ENCODE measurements around the gene ANKRD33B. TPM values are rescaled to one million over a fixed set of nuclear protein-coding genes. Genes with fewer than 3 reads are reported as not detected.

Gene ANKRD33B
- total RNA-seq, 1 experiment from 2014 or later = 6.9 TPM

GRCh38 chr5:10528827-10529226 is 35.0 kb upstream of the ANKRD33B start:
- Histone ChIP-seq H3K4me1 (ENCODE audit: insufficient read depth, low read length) (no peaks in the 10 kb centered on the region), H4K91ac (ENCODE audit: insufficient read length, low read depth, low read length) (no peak overlapping the region), H2BK120ac (ENCODE audit: low read depth, low read length, poor library complexity, severe bottlenecking) (no peak overlapping the region), H2BK12ac (ENCODE audit: insufficient read length, low read depth, low read length) (no peak overlapping the region), H3K9me3 (ENCODE audit: control insufficient read depth, low read depth, low read length) (no peaks in the 10 kb centered on the region), H3K4ac (ENCODE audit: low read depth, low read length) (no peak overlapping the region), H4K20me1 (ENCODE audit: control insufficient read depth, insufficient read depth, insufficient read length) (no peaks in the 10 kb centered on the region), H3K9ac (ENCODE audit: extremely low read depth, insufficient read length, low read length) (no peak overlapping the region), H3K4me2 (ENCODE audit: insufficient read depth, insufficient read length, low read length) (no peak overlapping the region), H3K23me2 (ENCODE audit: insufficient read length, low read depth, low read length, poor library complexity, severe bottlenecking) (no peaks in the 10 kb centered on the region), H3K79me2 (ENCODE audit: insufficient read depth, low read length) (no peaks in the 10 kb centered on the region), H3K27ac (ENCODE audit: insufficient read length, low read depth, low read length) (no peak overlapping the region), H3K79me1 (ENCODE audit: insufficient read depth, low read depth, low read length, poor library complexity, severe bottlenecking) (no peaks in the 10 kb centered on the region), H3K18ac (ENCODE audit: insufficient read length, low read depth, low read length) (no peak overlapping the region), H3K14ac (ENCODE audit: insufficient read depth, low read length) (no peak overlapping the region), H2BK20ac (ENCODE audit: low read depth, low read length, poor library complexity, severe bottlenecking) (no peak overlapping the region), H2BK5ac (ENCODE audit: insufficient read length, low read length) (no peak overlapping the region), H3K56ac (ENCODE audit: insufficient read length, low read depth, low read length) (no peak overlapping the region), H2BK15ac (ENCODE audit: low read depth, low read length) (no peak overlapping the region; the same call in 1 of the 2 replicates), H3K23ac (ENCODE audit: insufficient read length, low read depth, low read length) (no peak overlapping the region), H3K27me3 (ENCODE audit: insufficient read depth, low read length) (no peaks in the 10 kb centered on the region), H2AK5ac (ENCODE audit: insufficient read length, low read length) (no peak overlapping the region), H4K8ac (replicated peaks; ENCODE audit: insufficient read length, low read depth, low read length) (no peak overlapping the region), H4K5ac (ENCODE audit: insufficient read length, low read depth, low read length) (no peak overlapping the region), H3T11ph (ENCODE audit: low read length) (no peak overlapping the region), H2AFZ (ENCODE audit: low read length) (no peak overlapping the region)
- Mint-ChIP-seq H3K27ac (no peak overlapping the region; a peak in 1 of 7 replicates), H3K36me3 (ENCODE audit: insufficient read depth in 1 of 3, low read depth in 3 of 3) (no peaks in the 10 kb centered on the region), H3K4me3 (no peak overlapping the region), H3K27me3 (ENCODE audit: low read depth) (peaks cover 39% of the 10 kb centered on the region), H3K4me1 (peaks cover 39 to 40% of the 10 kb centered on the region in 2 experiments), H3K9me3 (no peaks in the 10 kb centered on the region; a peak in 1 of 5 replicates)
- TF ChIP-seq, protein P1, sequence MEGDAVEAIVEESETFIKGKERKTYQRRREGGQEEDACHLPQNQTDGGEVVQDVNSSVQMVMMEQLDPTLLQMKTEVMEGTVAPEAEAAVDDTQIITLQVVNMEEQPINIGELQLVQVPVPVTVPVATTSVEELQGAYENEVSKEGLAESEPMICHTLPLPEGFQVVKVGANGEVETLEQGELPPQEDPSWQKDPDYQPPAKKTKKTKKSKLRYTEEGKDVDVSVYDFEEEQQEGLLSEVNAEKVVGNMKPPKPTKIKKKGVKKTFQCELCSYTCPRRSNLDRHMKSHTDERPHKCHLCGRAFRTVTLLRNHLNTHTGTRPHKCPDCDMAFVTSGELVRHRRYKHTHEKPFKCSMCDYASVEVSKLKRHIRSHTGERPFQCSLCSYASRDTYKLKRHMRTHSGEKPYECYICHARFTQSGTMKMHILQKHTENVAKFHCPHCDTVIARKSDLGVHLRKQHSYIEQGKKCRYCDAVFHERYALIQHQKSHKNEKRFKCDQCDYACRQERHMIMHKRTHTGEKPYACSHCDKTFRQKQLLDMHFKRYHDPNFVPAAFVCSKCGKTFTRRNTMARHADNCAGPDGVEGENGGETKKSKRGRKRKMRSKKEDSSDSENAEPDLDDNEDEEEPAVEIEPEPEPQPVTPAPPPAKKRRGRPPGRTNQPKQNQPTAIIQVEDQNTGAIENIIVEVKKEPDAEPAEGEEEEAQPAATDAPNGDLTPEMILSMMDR (conservative IDR thresholded peaks at IDR 0.05) = no peak
- no CpG with 5 or more reads among the region's 1 CpG for WGBS (ENCODE audit: extremely low coverage, insufficient read length, low lambda C conversion rate)
- DNase-seq = no peak
